ENCODE measurements around the gene SLC45A1. TPM values are rescaled to one million over a fixed set of nuclear protein-coding genes. Genes with fewer than 3 reads are reported as not detected.
A peak's percentile ranks its signal among the peaks of the same experiment; 100 is the strongest.

Gene SLC45A1
- total and polyA plus RNA-seq, 9 of the 15 experiments (the other 6 are each of a cell fraction or from before 2014, with no cell fraction given): not detected

GRCh38 chr1:8363767-8364301 lies 45.9 kb downstream of the SLC45A1 start:
- TF ChIP-seq RFX5 (IDR thresholded peaks at IDR 0.05; ENCODE audit: low read depth, low read length) (no peak), JUNB (CRISPR knock-in tag; conservative IDR thresholded peaks at IDR 0.05) (no peak), PHF8 (IDR thresholded peaks at IDR 0.05; ENCODE audit: borderline replicate concordance, low read length) (no peak), E4F1 (CRISPR knock-in tag; IDR thresholded peaks at IDR 0.05; ENCODE audit: borderline replicate concordance) (no peak), CEBPB (tag; IDR thresholded peaks at IDR 0.05) (no peak), RBM22 (IDR thresholded peaks at IDR 0.05; ENCODE audit: low read depth, low read length, poor library complexity, severe bottlenecking) (peak; percentile 64)
- POLR2A ChIA-PET: interaction anchor here (0.6 kb wide), 1 partner anchor 1520 kb away, joined by 4 read pairs; no protein-coding TSS in a partner anchor
- no peak for ATAC-seq
- H3K9me1 ChIP-seq (ENCODE audit: control insufficient read depth, insufficient read depth, low read length): no peaks in the 10 kb centered on the region
- H3K36me3 ChIP-seq (ENCODE audit: control insufficient read depth, insufficient read depth, low read length): peaks cover 50% of the 10 kb centered on the region; the same call in 2 of the 3 replicates
- no peak overlapping the region for H2AFZ ChIP-seq (ENCODE audit: low read depth, low read length)
- peak overlapping the region in 1 of 2 experiments; percentile 61; a peak in 1 of 4 replicates for H3K9ac ChIP-seq (ENCODE audit: insufficient read depth in 1 of 2, low read depth in 2 of 2, low read length in 2 of 2)
- no peak overlapping the region for H3K4me2 ChIP-seq (ENCODE audit: insufficient read depth, low read length)
- intact Hi-C loops (cut with micrococcal nuclease) (no loop called here), in situ Hi-C loops (cut with MboI) (no loop called here)
- H3K4me3 ChIP-seq: no peak overlapping the region
- no TSS peak for BruUV-seq (replicated peaks)
- H3K9me3 ChIP-seq (replicated peaks; ENCODE audit: control insufficient read depth, insufficient read depth, low read depth, low read length): no peaks in the 10 kb centered on the region
- H4K20me1 ChIP-seq (replicated peaks; ENCODE audit: control insufficient read depth, insufficient read depth, low read length): 0 out of 2 replicates have a peak, but pooled peaks cover 4% of the 10 kb centered on the region
- H3K27me3 ChIP-seq (ENCODE audit: control insufficient read depth in 2 of 2, insufficient read depth in 2 of 2, low read length in 2 of 2): no peaks in the 10 kb centered on the region
- WGBS (ENCODE audit: insufficient coverage, low coverage, missing lambda C conversion rate): 89% methylated on average over 18 of the region's 18 CpGs
- peaks cover 0 to 21% of the 10 kb centered on the region in 2 experiments; a peak in 1 of 5 replicates for H3K4me1 ChIP-seq (replicated peaks in 1 of 2; ENCODE audit: control insufficient read depth in 2 of 2, insufficient read depth in 2 of 2, low read length in 2 of 2)
- CTCF ChIA-PET (ENCODE audit: low intra/inter-chr PET ratio): no interaction called here
- DNase-seq (ENCODE audit: extremely low read depth in 1 of 4, low spot score in 3 of 4): no peak
- no peak overlapping the region for H3K27ac ChIP-seq (ENCODE audit: extremely low read depth, low read depth, low read length)
- FAIRE-seq: no peak
- no peaks in the 10 kb centered on the region for H3K79me2 ChIP-seq (ENCODE audit: control insufficient read depth, insufficient read depth, low read length)

Data from K562 (cell line).